HS-5 (cell line): ENCODE measurements around the gene TEX13B.

Experiments used
- DNase-seq: peaks from one replicate; pipeline ENCODE4 v3.0.0-alpha.2; 2012; ENCODE audit warnings: low read depth

Gene TEX13B

DNA sequence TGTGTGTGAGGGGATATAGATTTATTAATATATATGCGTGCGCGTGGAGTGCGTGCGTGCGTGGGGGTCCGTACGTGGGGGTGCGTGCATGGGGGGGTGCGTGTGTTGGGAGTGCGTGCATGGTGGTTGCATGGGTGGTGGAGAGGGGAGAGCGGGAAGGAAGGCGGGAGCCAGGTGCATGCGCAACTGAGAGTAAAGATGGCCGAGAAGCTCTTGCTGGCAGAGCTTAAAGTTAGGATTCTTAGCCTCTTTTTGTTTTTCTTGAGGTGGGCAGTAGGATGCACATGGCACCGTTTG lies 45.8 kb downstream of the TEX13B start:
- no peak for DNase-seq

DNA sequence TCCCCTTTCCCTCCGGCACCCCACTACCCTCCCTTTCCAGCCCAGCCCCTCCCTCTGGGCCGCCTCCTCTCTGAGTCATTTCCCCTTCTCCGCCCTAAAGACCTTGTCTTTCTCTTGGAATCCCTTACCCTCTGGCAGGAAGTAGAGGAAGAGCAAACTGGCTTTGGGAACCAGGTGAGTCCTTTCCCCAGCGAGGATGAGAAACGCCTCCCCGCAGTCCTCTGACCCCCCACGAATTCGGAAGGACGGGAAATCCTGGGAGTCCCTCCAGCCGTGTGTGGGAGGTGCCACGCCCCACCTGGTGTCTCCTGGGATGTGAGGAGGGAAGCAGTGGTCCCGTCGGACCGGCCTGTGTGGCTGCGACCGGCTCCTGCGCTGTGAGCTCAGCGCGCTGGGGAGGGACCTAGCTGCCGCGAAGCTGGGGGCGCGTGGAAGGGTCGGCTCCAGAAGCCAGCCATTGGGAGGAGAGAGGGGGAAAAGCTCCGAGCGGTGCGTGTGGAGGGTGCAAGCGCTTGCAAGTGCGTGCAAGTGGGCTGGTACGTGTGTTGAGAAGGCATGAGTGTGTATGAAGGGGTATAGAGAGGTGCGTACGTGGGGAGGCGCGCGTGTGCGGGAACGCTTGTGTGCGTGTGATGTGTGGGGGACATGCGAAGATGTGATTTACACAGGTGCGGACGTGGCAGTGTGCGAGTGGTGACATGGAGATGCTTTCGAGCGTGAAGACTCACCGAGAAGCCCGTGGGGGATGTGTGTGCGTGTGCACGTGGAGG lies 46.3 kb downstream of the TEX13B start:
- DNase-seq: no peak

DNA sequence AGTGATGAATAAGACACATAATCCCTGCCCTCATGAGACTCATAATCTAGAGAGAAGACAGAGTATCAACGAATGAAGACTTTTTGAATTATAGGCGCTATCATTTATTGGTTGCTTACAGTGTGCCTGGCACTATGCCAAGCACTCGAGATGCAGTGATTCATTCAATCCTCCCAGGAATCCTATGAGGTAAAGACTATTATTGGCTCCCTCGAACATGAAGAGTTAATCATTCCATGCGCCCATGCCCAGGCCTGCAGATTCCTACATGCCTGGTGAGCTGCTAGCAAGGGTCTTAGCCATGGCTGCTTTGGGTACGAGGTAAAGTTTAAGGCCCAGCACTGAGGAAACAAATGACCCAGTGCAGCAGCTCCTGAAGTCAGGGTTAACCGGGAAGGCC lies 47.0 kb downstream of the TEX13B start:
- no peak for DNase-seq

DNA sequence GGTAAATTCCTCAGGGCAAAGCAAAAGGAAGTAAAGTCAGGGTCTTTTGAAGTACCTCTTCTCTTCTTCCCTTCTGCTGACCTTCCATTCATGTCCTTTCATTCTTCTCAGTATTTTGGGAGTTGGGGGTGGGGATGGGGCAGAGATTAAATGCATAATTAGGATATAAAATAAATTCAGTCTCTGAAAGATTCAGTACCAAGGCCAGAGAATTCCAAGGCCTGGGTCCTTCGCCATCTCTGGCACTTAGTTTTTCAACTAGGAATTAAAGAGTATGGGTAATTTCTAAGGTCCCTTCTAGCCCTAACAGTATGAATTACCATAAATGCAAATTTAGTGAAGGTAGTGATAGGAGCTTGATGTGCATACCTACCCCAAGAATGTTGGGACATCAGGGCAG lies 47.9 kb downstream of the TEX13B start:
- DNase-seq: no peak
